NCI-H524 treated with DMSO at 0.1 percent for 48 hours (cell line): Measurements from ENCODE around the gene ATRIP.
"Not testable (repeated sequence)": the region's sequence is repeated elsewhere in the genome, so short reads cannot be mapped to it uniquely, and the experiment has no call there.

ENCODE experiments used
- DNase-seq: peaks from one replicate; lab custom pipeline; 2025; lab: John Stamatoyannopoulos, UW

ATRIP gene

DNA sequence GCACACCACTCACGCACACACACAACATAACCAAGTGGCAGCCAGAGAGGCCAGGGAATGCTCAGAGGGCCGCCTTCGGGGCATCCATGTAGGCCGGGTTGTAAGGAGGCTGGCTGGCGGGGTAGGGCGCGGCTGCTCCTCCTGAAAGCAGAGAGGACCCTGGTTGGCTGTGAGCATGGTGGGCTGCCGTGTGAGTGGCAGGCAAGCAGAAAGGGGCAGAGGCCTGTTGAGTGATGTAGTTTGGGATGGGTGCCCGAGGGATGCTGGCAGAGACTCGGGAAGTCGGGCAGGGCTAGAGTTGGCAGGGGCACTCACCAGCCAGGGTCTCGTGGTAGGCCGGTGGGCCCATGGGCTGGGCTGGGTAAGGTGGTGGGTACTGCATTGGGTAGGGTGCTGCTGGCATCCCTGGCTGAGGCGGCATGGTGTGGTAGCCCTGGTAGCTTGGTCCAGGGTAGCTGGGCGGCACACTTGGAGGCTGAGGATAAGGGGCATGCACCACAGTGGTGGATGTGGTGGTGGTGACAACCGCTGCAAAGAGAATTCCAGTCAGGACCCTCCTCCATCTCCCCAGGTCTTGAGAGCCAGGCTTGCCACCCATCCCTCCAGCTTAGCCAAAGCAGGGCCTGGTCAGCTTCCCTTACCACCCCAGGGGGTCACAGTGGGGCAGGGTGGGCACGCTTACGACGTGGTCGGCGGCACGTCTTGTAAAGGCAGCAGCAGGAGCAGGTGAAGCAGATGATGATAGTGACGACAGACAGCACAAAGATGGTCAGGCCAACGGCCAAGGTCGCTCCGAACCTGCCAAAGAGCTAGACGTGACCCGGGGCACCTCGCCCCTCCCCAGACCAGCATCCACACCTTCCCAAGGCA lies 22.7 kb downstream of the ATRIP start:
- no peak for DNase-seq

DNA sequence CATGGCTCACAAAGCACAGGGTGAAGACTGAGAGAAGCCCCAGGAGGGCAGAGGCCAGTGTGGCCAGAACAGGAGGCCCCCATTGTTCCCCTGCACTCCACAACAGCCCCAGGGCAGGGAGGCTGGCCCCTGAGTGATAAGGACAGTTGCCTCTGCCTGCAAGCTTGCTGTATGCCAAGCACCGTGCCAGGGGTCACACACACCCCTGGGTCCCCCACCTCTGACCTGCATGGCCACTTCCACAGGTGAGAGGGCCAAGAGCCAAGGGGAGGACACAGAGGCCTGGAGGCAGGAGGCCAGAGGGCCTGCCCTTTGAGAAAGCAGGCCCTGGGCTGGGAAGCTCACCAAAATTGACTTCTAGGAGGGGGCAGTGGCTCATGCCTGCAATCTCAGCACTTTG lies 23.7 kb downstream of the ATRIP start:
- no peak for DNase-seq

DNA sequence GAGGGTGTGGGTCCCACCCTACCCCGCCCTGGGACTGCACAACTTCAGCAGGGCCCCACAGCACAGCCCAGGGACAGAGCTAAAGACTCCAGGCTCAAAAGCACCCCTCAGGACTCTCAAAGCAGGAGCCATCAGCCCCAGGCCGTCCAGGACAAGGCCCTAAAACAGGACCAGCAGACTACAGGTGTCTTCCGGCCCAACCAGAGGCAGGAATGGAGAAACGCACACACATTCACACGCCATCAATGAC lies 26.1 kb downstream of the ATRIP start:
- no peak for DNase-seq

DNA sequence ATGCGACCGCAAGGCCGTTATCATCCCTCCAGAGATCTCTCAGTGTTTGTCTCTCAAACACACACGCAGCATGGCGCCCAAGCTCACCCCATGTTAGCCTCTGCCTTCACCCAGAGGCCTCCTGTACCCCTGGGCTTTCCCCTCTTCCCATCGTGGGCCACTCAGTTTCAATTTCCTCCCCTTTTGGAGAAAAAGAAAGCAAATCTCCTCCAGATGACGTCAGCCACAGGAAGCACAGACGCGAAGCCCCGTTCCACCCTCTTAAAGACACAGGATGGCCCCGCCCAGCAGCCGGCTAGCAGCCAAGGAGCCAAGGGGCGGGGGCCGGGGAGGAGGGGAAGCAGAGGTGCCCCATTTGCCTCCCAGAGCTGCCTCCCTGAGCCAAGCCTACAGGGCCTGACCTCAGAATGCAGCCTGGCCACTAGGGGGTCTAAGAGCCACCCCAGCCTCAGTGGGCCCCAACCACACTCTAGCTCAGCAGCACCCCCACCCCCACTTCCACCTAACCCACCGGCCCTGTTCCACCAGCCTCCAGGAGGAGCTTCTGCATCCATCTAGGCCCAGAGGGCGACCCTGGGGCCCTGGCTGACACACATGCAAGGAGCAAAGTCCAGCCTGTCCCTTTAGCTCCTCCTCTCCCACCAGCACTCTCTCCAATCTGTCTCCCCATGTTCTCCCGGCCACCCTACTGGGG lies 26.5 kb downstream of the ATRIP start:
- DNase-seq: peak; percentile 37

DNA sequence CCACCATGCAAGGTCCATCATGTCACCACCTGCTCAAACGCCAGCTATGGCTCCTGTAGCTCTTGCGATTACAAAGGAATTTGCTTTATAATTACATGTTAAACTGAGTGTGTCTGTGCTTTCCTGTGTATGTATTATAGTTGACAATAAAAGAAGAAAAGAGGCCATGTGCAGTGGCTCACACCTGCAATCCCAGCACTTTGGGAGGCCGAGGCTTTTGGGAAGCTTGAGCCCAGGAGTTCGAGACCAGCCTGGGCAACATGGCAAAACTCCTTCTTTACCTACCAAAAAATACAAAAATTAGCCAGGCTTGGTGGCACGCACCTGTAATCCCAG lies 27.0 kb downstream of the ATRIP start:
- no peak for DNase-seq

DNA sequence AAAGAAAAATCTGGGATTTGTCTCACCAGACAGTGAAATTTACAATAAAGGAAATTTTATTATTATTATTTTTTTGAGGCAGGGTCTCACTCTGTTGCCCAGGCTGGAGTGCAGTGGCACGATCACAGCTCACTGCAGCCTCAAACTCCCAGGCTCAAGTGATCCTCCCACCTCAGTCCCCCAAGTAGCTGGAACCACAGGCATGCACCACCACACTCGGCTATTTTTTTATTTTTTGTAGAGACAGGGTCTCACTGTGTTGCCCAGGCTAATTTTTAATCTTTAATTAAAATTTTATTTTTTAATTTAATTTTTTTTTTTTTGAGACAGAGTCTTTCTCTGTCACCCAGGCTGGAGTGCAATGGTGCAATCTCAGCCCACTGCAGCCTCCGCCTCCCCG lies 27.5 kb downstream of the ATRIP start:
- not testable (repeated sequence) for DNase-seq

DNA sequence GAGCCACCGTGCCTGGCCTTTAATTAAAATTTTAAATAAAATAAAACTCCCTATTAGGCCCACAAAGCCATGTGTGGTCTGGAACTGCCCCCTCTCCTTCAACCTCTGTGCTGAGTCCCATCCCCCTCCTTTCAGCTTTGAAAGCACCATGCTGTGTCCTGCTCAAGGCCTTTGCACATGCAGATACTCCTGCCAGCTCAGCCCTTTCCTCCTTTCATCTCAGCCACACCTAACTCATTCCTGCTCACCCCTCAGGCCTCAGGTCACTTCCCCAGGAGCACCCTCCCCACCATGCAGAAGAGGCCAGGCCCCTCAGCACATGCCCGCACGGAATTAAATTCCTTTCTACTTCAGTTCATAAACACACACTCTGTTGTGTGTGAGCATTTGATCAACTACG lies 28.1 kb downstream of the ATRIP start:
- DNase-seq: no peak

DNA sequence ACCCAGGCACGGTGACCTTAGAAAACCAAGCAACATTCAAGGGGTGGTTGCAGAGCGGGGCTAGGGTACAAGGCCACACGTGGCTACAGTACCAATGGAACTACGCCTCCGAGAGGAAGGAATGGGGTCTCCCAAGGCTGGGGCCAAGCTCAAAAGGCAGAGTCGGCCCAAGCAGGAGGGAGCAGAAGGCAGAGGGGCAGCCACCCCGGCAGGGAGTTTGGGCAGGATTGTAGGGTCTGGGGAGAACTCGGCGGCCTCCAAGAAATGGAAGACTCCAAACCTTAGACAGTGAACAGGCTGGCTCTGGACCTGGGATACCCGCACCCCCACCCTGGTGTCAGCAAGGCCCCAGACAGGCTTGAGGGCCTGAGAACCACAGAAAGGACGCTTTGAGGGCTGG lies 28.7 kb downstream of the ATRIP start:
- no peak for DNase-seq

DNA sequence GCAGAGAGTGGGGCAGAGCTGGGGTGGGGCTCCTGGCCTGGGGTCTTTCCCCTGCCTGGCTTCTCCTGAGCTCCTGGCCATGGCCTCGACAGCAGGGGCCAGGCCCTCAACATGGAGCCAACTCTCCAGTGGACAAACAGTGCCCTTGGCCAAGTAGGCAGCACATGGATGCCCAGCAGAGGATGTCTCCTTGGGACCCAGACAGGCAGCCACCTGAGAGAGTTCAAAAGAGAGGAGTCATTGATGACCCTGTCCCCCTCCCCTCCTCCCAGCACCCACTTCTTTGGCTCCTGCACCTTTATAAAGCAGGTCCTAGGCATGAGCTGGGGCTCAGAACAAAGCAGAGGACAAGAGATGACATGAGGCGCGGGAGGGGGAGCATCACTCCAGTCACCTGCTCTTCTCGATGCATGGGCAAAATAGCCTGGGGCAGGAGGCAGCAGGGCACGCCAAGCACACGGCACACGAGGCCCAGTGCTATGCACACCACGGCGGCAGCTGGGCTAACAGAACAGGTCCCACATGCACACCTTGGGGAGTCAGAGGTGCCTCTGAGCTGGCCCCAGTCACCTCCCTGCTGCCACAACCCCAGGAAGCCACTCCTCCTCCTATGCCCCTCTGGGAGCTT lies 30.0 kb downstream of the ATRIP start:
- no peak for DNase-seq

DNA sequence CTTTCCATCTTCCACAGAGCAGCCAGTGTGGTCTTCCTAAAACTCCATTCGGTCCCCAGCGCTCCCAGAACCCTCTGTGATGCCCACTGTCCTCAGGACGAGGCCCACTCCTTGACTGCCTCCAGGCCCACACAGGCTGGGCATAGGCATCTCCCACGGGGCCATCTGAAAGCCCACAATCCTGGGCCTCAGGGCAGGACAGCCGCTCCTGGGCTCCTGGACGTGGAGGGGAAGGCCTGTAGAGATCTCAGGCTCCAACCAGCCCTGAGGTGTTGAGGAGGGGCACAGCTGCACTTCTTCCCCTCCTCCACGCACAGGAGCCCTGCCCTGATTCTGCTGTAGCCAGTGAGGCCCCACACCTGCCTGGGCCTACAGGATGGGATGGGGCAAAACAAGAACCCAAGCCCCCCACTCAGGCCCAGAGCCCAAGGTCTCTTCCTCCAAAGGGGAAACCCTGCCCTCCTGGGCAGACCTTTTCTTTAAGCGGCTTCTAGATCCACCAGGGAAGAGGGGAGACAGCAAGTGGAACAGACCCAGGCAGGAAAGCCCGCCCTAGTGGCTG lies 31.5 kb downstream of the ATRIP start:
- no peak for DNase-seq

DNA sequence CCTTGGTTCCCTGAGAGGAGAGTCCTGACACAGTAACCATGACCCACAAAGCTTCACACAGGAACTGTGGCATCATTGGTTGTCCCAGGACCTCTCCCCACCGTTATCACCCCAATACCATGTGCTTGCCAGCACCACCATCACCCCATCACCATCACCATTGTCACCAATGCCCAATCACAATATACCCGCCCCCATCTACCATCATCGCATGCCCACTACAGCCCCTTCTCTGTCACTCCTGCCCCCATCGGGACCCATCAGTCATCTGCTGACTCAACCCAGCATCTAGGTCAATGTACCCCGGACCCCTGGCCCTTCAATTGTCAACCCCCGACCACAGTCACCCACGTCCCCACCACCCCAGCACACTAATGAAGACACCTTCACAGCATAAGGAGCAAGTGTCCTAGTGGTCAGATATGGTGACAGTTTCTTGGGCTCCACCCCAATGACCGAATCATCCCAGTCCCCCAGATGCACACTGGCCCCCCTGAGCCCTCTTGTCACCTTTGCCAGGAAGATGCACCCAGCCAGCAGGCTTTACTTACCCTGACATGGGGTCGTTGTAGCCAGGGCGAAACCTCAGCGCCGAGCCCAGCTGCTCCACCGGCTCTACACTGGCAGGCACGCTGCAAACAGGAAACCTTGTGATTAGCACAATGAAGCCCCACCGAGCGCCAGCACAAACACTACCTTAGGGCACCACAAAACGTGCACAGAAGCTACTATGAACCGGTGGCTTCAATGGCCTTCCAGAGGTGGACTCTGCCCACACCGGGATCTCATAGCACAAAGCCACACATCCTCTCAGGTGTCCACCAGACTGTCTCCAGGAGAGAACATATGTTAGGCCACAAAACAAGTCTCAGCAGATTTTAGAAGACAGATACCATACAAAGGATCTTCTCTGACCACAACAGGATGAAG lies 32.4 kb downstream of the ATRIP start:
- DNase-seq: no peak

DNA sequence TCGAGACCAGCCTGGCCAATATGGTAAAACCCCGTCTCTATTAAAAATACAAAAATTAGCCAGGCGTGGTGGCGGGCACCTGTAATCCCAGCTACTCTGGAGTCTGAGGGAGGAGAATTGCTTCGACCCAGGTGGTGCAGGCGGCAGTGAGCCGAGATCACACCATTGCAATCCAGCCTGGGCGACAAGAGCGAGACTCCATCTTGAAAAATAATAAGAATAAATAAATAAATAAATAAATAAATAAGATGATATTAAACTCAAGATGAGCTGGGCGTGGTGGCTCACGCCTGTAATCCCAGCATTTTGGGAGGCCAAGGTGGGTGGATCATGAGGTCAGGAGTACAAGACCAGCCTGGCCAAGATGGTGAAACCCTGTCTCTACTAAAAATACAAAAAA lies 34.4 kb downstream of the ATRIP start:
- not testable (repeated sequence) for DNase-seq

DNA sequence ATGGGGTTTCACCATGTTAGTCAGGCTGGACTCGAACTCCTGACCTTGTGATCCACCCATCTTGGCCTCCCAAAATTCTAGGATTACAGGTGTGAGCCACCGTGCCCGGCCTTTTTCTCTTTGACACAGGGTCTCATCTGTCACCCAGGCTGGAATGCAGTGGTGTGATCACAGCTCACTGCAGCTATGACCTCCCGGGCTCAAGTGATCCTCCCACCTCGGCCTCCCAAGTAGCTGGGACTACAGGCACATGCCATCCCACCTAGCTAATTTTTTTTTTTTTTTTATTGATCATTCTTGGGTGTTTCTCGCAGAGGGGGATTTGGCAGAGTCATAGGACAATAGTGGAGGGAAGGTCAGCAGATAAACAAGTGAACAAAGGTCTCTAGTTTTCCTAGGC lies 36.3 kb downstream of the ATRIP start:
- not testable (repeated sequence) for DNase-seq

DNA sequence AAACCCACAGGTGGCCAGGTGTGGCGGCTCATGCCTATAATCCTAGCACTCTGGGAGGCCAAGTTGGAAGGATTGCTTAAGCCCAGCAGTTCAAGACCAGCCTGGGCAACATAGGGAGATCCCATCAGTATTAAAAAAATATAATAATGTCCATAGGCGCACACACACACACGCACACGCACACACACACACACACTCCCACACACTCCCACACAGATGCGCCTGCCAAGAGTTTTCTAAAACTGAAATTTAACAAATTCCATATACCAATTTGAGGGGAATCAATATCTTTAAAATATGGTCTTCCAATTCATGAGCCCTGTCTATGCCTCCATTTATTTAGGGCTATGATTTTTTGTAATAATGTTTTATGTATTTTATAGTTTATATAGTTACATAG lies 40.4 kb downstream of the ATRIP start:
- DNase-seq: no peak

DNA sequence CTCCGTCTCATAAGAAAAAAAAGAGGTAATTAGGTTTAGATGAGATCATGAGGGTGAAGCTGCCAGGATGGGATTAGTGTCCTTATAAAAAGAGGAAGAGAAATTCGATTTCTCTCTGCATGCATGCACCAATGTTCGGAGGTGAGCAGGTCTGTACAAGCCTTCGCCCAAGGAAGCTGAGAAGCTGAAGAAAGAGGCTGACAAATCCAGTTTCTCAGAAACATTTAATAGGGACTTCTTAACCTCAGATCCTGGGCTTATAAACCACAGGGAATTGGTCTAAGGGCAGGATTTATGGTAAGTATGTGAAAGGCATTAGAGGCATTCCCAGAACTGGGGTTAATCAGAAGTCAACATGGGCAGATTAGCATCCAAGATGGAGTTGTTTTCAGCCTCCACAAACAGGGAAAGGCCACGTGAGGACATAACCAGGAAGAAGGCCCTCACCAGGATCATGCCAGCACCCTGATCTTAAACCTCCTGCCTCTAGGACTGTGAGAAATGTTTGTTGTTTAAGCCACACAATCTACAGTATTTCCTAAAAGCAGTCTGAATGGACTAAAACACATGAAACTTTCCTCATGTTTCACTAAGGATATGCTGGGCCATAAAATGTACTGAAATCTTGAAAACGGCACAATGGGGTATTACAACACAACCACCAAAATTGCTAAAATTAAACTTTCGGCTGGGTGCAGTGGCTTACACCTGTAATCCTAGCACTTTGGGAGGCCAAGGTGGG lies 46.1 kb downstream of the ATRIP start:
- no peak for DNase-seq

DNA sequence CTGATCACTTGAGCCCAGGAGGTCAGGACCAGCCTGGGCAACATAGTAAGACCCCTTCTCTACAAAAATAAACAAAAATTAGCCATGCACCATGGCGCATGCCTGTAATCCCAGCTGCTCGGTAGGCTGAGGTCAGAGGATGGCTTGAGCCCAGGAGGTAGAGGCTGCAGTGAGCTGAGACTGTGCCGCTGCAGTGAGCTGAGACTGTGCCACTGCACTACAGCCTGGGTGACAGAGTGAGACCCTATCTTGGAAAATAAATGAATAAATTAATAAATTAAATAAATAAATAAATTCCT lies 46.6 kb downstream of the ATRIP start:
- no peak for DNase-seq

DNA sequence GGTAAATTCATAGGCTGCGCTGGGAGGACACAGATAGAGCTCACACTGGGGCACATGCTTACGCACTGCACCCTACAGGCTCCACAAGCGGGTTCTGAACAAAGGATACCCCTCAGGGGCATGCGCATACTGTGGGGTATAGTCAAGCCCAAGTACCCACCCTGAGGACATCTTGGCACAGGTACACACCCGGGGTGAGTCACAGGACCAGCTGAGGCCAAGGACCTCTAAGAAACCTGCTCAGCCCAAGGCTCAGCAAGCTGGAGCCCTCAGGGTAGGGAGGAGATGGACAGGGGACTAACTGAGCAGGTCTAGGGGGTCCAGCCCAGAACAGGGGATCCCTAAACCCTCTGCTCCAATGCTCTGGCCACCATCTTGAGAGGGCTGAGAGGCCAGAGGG lies 54.1 kb downstream of the ATRIP start:
- DNase-seq: no peak

DNA sequence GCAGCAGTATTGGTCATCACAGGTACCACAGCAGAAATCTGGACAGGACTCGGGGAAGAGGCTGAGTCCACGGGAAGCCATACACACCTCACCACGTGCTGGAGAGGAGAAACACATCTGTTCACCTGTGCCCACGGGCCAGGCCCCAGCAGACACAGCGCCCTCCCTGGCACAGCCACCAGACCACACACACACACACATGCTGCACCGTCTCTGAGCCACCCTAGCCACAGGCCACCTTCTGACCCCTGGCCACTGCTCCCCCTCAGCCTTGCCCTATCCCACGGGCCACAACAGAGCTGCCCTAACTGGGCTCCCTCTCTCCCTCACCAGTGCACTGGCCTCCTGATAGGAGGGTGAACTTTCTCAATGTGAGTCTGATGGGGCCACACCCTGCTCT lies 54.7 kb downstream of the ATRIP start:
- DNase-seq: no peak

DNA sequence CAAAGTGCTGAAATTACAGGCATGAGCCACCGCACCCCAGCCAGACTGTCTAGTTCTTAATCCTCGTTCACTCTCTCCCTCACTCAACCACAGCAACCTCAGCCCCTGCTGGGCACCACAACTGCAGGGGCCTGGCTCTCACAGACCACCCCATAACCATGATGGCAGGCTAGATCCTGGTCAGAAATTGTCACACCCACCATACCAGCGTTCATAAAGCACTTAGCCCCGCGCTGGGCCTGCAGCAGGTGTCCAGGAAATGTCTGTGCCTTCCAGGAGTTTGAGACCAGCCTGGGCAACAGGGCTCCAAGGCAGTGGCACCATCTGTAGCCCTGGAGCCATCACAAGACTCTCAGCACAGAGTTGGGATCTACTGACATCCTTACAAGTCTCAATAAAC lies 55.6 kb downstream of the ATRIP start:
- DNase-seq: no peak

DNA sequence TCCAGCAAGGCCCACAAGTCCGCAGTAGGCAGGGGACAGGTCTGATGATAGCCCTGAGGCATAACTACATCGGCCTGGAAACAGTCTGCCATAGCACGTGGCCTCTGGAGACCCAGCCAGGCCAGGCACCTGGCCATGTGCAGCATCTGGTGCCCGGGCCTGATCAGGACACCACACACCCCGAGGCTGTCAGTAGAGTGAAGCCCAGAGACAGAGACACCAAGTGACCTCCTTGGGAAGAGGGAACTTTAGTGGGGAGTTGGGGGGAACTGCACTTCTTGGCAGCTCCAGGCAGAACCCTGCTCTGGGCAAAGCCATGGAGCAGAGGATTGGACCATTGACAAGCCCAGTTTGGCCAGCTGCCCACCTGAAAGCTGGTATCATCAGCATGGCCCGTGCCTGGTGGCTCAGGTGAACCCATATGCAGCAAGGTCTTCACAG lies 56.2 kb downstream of the ATRIP start:
- no peak for DNase-seq

DNA sequence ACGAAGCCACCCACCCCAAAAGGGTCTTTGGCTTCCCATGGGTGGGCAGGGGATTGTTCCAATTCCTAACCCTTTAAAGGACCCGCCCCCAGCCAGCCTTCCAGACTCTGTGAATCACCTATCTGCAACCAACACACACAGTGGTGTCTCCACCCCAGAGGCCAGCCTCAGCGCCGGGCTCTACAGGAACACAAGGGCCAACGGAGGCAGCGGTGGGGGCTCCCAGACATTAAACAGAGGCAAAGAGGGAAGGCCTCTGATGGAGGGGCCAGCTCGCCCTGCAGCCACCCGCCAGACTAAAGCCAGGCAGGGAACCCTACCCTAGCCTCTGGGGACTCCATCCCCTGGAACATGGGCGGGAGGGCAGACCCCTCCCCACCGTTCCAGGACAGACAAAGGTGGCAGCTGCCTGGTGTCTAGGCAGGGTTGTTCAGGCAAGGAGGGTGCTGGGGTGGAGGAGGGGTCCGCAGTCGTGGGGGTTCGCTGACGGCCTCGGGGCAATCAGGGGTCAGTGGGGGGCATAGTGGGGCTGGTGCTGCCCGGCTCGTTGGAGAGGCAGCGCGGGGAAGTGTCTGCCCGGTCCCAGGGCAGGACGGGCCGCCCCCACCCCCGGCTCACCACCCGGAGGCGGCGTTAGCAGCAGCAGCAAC lies 57.0 kb downstream of the ATRIP start:
- DNase-seq: no peak
